Retinal pigment epithelial cell (primary cell): Measurements from ENCODE around the gene SLC35D2.

Source experiments
- DNase-seq: peaks from one replicate; pipeline ENCODE4 v3.0.0-alpha.2; 2010; ENCODE audit warnings: low read depth
- H3K4me3 ChIP-seq: 2 replicates; pipeline ENCODE4 v1.5.1; 2011; ENCODE audit warnings: mild to moderate bottlenecking, low read length, control low read depth, moderate library complexity
- TF ChIP-seq, protein P1 (sequence below): conservative IDR thresholded peaks from 2 replicates; pipeline ENCODE4 v1.5.1; 2011; ENCODE audit warnings: low read depth, low read length, control low read depth, inconsistent platforms

SLC35D2 gene

DNA sequence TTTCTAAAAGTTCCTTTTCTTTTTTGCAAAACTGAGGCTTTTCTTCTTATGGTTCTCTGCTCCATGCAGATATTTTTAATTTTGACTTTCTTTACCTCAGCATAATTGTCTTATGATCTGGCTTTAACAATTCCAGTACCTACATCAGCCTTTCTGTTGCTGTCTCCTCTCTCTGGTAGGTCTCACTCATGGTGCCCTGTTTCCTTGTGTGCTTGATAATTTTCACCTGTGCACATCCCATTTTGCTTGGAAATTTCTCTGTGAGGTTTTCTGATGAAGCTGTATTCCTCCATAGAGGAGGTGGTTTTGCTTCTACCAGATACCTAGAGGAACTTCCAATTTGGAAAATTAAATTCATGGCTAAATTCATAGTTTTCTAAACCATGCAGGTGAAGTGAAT, 79.3 kb downstream of the SLC35D2 start:
- TF ChIP-seq, protein P1, sequence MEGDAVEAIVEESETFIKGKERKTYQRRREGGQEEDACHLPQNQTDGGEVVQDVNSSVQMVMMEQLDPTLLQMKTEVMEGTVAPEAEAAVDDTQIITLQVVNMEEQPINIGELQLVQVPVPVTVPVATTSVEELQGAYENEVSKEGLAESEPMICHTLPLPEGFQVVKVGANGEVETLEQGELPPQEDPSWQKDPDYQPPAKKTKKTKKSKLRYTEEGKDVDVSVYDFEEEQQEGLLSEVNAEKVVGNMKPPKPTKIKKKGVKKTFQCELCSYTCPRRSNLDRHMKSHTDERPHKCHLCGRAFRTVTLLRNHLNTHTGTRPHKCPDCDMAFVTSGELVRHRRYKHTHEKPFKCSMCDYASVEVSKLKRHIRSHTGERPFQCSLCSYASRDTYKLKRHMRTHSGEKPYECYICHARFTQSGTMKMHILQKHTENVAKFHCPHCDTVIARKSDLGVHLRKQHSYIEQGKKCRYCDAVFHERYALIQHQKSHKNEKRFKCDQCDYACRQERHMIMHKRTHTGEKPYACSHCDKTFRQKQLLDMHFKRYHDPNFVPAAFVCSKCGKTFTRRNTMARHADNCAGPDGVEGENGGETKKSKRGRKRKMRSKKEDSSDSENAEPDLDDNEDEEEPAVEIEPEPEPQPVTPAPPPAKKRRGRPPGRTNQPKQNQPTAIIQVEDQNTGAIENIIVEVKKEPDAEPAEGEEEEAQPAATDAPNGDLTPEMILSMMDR = no peak
- DNase-seq = no peak
- no peak overlapping the region for H3K4me3 ChIP-seq

DNA sequence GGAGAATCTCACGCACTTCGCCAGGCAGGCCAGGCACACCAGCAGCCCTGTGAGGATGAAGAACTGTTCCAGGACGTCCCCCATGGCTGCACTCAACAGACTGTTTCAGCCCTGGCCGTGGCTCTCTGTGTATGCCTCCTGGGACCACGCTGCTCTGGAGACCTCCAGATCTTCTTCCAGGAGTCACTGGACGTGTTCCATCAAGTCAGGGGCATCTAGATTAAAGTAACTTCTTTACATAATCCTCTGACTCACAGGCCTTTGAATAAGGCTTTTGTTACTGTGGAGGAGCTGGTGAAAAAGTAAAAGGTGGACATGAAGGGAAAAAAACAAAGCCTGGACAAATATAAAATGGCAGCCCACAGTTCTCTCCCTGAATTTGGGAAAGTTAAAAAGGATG, 81.5 kb downstream of the SLC35D2 start, which contains the start of gene HSD17B3:
TSS of gene HSD17B3 (minus strand) at position 156 of the 400 bp plus-strand sequence. CDS start at position 84, 72 bp downstream.
- peak; percentile 61 for DNase-seq
- no peak within 1 kb of the TSS for H3K4me3 ChIP-seq
- TF ChIP-seq, protein P1 = no peak

DNA sequence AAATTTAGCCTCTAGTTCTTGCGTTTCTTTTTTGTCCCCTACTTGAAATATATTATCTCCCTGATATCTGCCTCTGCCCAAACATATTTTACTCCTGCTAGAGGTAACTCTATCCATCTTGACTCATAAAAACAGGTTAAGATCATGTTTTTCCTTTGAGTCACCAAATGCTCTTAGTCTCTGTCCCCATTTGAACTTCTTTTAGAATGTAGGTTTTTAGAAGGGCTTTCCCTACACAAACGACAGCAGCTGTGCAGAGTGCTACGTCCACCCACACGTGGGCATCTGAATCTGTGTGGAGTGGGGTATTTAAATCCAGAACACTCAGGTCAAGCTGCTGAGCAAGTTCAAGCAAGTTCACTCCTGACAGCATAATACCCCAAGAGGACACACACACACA, 83.7 kb downstream of the SLC35D2 start:
- no peak overlapping the region for H3K4me3 ChIP-seq
- TF ChIP-seq, protein P1 = no peak
- DNase-seq = peak; percentile 20

DNA sequence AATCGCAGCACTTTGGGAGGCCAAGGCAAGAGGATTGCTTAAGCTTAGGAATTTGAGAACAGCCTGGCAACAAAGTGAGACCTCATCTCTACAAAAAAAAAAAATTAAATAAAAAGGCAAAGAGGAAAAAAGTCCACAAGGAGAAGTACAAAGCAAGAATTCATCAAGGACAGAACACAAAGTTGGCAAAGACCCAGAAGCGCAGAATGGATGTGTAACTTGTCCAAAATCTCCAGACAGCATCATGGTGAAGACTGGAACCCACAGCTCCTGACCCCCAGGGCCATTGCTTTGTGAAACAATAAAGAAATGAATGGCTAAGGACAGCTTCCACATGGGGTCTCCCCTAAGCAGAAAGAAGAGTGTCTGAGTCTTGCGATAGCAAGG, 89.4 kb downstream of the SLC35D2 start:
- no peak for DNase-seq
- H3K4me3 ChIP-seq = no peak overlapping the region
- TF ChIP-seq, protein P1 = no peak

DNA sequence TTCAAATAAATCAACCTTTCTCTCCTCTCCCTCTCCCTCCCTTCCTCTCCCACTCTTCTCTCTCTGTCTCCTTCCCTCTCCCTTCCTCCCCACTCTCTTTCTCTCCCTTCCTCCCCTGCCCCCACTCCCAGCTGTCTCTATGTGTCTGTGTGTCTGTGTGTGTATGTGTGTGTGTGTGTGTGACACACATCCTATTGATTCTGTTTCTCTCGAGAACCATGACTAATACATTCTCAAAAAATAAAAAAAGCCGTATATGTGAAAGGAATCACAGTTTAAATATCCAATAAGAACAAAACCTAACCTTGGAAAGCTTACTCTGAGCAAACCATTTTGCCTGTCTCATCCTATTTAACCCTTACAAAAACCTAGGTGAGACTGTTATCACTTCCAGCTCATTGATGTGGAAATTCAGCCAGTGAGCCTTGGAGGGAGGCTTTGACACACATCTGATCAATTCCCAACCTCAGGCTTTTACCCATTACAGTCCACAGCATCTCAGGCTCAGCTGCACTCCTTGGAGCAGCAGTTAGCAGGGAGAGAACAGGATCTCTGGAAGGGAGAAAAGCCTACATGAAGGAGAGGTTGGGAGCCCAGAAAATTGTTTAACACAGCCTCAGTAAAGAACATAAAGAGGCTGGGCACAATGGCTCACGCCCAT, 89.9 kb downstream of the SLC35D2 start:
- TF ChIP-seq, protein P1 = no peak
- DNase-seq = no peak
- no peak overlapping the region for H3K4me3 ChIP-seq

DNA sequence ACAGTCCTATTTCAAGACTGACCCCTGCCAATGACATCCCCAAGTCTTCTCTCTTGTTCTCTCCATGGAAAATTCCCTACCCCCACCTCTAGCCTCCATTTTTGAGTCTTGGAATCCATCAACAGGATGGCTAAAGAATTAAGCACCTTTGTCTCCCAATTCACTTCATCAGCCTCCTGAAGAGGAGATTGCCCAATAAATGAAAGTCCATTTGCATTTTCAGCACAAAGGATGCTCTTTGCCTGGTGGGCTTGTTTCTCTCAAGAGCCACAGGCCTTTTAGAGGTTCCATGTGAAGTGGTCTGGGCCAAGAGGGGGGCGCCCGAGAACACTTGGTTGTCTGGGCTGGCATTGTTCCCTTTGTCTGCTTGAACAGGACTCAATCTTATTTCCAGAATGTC, 94.1 kb downstream of the SLC35D2 start:
- no peak for DNase-seq
- no peak overlapping the region for H3K4me3 ChIP-seq
- TF ChIP-seq, protein P1 = no peak

DNA sequence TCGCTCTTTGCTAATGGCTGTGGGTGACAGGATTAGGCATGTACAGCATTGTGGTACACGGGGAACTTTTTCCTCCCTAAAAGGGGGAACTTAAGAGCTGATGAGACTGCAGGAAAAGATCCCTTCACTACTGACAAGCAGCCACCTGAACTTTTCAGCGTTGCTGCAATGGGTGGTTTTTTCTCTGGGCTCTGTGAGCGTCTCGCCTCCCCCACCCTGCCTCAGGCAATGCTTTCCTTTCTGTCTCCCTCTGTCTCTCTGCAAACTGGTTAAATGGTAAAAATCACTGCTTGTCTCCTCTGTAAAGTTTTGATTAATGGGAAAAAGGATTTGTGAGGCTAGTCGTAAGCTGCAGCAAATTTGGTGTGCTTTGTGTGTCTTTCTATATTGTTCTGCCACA, 101.9 kb downstream of the SLC35D2 start:
- no peak for DNase-seq
- H3K4me3 ChIP-seq = no peak overlapping the region
- TF ChIP-seq, protein P1 = no peak
